ELF-1 (cell line): ENCODE measurements around the gene NBAS.

ENCODE experiments used
- DNase-seq: peaks from one replicate; pipeline ENCODE4 v3.0.0-alpha.2; 2016; ENCODE audit warnings: low read depth, low spot score

NBAS gene

DNA sequence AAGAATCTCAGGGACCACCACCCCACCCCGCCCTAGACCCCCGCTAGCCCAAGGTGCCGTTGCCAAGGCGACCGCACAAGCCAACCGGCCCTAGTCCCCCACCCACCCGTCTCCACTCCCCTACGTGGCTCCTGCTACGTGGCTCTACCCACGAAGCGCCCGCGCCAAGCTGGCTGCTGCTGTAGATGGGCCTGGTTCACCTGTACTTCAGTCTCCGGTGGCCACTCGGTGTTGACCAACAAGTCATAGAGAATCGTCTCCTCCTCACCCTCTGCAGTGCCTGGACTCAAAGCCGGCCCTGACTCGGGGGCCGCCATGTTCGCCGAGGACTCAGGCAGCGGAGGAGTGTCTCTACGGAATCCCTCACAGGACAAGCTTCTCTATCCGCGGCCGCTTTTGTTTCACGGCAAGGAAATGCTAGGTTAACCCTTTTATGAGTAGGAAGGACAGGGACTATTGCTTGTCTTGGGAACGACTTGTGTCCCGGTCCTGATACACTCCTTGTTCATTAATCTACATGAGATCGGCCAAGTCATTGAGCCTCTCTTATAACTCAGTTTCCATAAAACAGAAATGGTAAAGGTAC is at the start of gene NBAS:
Gene NBAS, minus strand, starts transcription at position 347 of the 586 bp plus-strand sequence. Its CDS starts 30 bp downstream, at position 317.
- DNase-seq, result peak; percentile 87

DNA sequence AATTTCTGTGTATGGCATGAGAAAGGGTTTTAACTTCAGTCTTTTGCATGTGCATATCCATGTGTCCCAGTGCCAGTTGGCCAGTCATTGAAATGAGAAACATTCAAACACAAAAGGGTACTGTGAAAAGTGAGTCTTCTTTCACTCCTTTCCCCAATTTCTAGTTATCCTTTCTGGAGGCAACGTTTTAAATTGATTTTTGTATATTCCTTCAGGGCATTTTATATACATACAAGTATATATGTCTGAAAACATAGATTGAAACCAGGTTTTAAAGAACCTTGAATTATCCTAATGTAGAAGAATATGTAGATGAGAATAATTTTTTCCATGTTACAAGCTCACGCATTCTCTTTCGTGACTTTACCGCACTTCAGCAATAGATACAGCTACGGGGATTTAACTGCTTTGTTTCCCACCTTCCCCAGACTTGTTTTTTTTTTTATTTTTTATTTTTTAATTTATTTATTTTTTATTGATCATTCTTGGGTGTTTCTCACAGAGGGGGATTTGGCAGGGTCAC is 49.4 kb upstream of the NBAS start:
- DNase-seq, result no peak

DNA sequence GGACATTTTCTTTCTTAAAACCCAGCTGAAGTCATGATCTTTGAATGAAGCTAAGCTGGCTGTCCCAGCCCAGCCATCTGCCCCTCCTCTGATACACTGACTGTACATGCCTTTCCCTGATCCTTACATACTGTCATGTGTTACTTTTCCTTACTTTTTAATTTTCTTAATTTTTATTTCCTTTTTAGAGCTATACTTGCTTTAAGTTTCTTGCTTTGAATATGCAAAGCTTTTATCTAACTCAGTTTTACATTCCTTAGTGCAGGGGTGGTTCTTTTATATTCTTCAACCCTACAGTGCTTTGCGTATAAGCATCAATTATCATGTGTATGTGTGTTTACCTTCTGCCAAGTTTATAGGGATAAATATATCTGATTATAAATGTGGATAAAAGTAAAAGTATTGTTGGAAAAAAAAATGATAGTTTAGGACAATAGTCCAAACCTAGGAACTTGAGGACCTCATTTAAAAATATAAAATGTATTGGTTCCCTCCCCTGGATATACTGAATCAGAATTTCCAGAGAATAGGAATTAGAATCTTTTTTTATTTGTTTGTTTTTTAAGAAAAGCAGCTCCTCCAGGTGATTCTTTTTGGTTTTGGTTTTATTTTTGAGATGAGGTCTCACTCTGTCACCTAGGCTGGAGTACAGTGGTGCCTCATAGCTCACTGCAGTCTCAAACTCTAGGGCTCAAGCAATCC is 48.4 kb upstream of the NBAS start:
- no peak for DNase-seq

DNA sequence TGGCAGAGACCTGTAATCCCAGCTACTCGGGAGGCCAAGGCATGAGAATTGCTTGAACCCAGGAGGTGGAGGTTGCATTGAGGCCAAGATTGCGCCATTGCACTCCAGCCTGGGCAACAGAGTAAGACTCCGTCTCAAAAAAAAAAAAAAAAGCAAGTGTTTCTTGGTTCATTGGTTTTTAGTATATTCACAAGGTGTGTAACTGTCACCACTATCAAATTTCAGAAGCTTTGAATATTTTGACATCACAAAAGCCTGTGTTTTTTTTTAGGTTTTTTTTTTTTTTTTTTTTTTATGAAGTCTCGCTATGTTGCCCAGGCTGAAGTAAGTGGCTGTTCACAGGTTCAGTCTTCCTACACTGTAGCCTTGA is 47.2 kb upstream of the NBAS start:
- DNase-seq, result no peak

DNA sequence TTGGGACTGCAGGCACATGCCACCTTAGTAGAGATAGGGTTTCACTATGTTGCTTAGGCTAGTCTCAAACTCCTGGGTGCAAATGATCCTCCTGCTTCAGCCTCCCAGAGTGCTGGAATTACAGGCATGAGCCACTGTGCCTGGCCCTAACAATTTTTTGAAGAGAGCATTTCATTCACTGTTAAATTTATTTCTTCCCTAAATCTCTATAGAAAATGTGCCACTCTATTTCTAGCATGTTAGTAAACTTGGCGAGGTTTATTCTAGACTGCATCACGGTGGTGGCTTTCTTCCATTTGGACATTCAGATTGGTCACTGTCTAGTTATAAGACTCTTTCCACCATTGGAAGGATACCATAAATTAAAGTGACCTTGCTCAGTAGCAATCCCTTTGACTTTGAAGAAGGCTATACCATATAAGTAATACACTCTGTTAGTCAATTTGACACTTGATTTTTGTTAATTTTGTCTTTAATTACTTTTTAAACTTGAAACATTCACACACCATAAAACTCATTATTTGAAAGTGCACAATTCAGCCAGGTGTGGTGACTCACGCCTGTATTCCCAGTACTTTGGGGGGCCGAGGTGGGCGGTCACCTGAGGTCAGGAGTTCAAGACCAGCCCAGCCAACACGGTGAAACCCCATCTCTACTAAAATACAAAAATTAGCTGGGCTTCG is 46.7 kb upstream of the NBAS start:
- DNase-seq, result no peak

DNA sequence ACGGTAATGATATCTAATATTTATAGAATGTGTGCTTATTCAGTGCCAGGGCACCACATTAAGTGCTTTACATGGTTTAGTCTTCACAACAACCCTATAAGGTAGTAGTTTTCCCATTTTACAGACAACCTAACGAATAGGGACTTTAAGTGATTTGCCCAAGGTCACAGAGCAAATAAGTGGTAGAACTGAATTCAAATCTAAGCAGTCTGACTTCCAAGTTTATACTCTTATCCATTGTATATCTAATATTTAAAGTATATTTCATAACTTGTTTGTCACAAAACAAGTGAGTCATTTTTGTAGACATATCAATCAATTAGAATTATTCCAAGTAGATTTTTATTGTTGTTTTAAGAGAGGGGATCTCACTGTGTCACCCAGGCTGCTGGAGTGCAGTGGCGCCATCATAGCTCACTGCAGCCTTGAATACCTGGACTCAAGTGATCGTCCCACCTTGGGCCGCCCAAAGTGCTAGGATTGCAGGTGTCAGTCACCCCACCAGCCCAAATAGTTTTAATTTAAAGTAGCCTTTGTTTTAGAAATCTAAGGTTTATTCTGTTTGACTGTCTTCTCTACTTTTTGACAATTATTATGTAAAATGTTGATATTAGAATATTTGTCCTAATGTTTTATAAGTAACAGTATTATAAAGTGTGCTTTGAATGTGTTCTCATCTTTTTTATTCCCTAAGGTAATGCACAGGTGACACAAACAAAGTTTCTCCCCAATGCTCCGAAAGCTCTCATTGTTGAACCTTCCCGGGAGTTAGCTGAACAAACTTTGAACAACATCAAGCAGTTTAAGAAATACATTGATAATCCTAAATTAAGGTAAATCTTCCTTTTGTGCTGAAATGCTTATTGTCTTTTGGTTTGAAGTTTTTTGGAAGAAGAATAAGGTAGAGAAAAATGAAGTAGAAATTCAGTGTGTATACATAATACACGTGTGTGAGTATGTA is 45.6 kb upstream of the NBAS start:
- no peak for DNase-seq

DNA sequence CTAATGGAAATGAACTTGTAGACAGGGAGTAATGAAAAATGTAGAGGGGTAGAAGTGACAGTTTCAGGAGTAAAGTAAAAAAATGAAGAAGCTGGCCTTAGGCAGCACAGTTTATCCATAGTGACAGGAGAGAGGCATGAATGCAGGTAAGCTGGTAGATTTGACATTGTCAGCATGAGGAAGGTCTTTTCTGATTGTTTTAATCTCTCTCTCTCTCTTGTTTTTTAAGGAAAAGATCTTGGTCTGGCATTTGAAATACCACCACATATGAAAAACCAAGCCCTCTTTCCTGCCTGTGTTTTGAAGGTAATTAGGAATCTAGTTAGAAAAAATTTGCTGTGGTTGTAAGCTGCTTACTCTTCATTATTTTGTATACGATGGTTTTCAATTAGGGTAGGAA is 44.6 kb upstream of the NBAS start:
- no peak for DNase-seq

DNA sequence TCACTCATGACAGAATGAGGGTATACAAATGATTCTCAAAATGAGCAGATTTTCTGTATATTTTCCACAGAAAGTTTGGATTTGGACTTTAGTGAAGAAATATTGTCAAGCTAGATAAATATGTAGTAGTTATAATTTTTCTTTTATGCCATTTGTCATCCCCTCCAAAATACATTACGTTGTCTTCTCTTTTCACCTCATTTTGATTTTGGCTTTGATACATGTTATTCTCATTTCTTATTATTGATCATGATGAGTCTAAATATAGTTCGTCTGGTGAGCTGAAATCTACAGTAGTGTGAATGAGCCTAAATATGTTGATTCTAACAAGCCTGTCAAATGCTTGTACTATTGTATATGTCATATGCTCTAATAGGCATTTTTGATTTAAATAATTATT is 42.8 kb upstream of the NBAS start:
- no peak for DNase-seq

DNA sequence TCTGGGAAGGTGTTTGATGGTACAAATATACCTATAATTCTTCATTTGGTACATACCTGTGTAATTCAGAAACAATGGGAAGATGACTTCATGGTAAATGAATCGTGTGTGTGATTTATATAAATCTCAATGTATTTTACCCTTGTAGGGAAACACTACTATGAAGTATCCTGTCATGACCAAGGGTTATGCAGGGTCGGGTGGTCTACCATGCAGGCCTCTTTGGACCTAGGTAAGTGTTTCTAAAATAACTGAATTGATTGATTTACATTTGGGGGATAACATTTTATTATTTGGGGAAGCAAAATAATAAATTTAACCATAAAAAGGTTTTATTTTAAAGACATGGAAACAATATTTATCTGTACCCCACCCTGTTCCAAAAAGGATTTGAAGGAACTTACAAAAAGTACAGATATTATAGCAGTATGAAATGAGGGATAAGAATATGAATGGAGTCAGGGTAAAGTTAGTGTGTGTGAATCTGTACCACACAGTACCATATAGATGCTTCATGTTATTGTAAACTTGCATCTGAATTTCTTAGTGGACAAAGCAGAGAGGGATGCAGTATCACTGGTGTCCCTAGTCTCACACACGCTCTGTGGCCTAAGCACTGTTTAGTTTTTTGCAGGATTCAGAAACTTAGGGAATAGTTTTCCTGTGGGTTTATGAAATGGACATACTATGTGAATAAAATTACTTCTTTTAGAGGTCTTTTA is 42.1 kb upstream of the NBAS start:
- DNase-seq, result no peak

DNA sequence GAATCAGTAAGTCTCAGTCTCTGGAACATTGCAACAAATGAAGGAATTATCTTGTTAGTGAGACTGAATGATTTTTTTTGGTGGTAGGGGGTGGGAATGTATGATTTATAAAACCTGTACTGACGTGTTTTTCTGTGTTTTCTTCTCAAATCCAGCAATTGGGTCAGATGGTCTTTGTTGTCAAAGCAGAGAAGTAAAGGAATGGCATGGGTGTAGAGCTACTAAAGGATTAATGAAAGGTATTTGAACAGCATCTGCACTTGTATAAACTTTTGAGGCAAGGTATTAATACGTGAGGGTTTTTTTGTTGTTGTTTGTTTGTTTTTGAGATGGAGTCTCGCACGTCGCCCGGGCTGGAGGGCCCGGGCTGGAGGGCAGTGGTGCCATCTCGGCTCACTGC is 41.3 kb upstream of the NBAS start:
- no peak for DNase-seq

DNA sequence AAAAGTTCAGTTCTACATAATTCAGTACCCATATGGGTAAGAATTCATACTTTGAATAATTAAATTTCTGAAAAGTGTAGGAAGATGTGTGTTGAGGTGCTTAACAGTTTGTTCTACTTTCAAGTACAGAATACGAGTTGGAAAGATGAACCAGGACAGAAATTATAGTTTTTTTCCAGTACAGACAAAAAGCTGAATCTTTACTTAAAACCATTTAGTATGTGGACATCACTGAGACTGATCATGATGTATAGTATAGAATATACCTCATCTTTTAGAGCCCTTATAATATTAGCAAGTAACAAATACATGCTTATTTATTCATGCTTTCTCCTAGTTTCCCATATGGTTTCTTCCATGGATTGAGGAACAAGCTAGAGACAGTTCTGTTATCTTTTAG is 40.5 kb upstream of the NBAS start:
- DNase-seq, result no peak

DNA sequence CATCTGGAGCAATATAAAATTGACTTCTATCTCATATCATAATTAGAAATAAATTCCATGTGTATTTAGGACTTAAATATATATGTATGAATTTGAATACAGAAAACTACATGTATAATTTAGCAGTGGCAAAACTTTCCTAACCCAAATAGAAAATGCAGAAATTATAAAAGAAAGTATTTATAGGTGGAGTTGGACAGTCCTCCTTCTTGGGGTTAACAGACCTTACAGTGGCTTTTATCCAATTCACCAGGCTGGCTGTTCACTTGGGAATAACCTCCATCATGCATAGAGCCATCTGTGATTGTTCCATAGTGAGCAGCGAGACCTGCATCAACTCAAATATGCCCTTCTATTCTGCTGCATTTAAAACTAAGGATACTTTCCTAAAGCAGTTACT is 38.9 kb upstream of the NBAS start:
- DNase-seq, result no peak

DNA sequence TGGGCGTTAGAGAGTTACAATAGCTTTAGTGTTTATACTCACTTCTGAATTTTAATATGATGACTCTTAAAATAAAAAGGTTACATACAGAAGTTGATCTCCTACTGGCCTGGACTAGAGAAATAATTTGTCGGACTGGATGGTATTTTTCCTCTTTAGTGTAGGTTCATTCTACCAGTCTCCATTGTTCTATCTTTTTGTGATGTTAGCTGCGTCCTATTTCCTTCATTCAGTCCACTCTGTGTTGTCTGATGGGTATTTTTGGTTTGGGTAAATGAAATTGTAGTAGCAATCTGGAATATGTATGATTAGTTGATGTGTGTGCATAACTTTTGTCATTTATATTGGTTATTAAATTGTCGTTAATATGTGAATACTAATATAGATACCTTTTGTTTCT is 35.8 kb upstream of the NBAS start:
- DNase-seq, result no peak

DNA sequence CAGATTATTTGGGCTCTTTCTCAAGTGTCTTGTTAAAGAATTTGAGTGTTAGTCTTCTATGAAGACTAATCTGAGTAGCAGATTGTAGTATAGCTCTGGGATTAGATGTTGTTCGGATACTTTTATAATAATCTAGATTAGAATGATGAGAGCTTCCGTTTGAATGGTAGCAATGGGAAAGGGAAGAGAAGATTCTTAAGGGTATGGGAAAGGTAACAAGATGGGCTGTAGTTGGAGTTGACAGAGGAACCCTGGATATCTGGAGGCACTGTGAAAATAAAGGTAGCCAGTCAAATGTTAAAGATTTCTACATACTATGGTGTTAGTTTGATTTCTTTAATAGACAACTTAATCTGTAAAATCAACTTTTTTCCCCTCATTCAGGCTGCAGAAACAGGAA is 35.2 kb upstream of the NBAS start:
- DNase-seq, result no peak

DNA sequence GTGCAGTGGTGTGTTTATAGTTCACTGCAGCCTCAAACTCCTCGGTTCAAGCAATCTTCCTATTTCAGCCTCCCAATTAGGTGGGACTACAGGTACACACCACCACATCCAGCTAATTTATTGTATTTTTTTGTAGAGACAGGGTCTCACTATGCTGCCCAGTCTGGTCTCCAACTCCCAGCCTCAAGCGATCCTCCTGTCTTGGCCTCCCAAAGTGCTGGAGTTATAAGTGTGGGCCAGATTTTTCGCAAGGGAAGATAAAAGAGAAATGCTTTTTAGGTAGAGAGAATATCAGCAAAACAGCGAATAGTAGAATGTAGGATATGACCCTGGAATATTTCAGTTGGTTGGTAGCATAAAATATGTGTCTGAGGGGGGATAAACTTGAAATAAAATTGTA is 34.8 kb upstream of the NBAS start:
- no peak for DNase-seq

DNA sequence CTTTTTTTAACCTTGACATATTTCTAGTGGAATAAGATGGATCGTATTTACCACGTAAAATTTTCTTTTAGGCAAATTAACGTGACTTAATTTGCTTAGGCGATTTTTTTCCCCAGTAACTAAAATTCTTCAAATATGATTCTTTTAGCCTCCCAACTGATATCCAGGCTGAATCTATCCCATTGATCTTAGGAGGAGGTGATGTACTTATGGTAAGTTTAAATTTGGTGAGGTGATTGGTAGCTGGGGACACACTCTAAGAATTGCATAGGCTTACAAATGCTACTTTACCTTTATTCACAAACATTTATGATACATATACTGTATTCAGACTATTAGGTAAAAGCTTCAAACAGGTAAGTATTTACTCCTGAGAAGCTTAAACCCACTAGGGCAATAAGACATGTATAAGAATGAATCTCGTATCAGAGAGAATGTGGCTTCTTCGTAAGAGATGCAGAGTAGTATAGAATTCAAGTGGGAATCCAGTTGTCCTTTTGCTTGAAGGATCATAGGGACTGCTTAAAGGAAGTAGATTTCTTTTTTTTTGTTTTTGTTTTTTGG is 34.3 kb upstream of the NBAS start:
- DNase-seq, result no peak

DNA sequence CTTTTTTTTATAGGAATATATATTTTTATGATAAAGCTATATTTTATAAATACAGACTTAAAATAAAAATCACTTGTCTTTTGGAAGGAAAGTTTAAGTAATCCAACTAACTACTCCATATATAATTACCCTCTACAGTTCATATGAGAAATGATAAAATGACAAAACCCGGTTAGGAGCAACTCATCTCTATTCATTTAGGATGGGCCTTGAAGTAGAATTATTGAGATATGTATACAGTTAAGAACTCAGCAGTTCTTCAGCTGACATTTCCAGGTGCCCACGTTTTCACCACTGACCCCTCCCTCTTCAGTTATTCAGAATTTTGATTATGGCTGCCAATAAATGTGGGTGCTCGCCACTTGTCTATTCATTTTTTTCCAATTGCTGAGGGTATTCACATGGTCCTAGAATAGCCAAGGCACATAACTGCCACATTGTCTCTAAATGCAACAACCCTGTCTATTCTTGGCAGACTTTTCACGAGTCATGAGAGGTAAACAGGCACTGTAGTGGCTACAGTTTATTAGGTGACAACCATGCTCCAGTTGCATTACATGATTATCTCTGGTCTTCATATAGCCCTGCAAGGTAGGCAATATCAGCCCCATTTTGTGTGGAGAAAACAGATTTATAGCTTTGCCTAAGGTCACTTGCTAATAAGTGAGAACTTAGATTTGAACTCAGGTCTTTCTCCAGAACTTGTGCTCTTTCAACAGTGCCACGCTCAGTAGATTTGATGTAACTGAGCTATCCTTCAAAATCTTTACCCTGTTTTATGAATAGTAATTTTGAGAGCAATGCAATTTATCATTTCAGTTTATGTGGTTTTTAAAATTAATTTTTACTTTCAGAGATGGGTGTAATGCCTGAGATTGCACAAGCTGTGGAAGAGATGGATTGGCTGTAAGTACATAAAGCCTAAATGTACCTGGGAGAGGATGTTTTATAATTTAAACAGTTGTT is 33.4 kb upstream of the NBAS start:
- DNase-seq, result no peak

DNA sequence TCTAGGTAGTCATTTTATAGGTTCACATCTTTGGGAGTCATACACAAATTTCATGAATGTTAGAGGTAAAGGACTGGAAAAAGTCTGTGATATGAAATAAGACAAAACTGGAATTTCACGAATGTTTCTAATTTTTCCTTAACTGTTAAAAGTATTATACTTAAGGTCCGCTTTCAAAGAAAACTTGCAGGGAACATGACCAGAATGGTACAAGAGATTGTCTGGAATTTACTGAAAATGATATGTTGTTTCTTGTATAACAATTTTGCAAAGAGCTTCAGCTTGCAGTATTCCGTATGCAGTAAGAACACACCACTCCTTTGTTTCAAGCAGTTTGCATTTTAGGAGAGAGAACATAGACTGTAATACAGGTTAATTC is 32.2 kb upstream of the NBAS start:
- DNase-seq, result no peak

DNA sequence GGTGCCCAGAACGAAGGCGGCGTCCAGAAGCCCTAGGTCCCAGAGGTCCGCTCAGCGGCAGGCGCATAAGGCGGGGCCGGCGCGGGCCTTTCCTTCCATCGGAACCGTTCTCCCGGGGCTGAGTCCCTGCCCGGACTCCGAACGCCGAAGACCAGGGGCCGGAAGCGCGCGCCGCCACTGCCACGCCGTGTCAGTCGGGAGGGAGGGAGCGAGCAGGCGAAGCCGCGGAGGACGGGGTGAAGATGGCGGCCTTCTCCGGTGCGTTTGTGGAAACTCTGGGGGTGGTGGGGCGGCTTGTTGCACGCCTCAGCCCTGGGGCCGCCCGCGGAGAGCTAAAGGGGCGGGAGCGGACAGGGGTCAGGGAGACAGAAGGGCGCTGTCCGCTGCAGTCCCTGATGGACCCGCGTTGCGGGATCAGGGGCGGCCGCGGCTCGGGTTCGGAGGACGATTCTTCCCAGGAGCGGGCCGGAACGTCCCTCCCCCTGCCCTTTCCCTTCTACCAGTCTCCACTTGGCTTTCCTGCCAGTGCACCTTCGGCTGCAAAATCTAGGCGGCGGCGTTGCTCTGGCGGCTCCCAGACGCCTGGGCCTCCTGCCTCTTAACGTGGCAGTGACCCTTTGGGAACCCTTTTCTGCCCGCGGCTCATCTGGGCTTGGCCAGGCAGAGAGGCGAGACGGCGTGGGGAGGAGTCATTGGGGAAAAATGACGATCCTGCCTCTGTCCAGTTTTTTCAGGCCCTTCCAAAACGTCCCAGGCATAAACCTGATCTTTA is 30.7 kb upstream of the NBAS start, which contains the start of gene DDX1:
Gene DDX1, plus strand, starts transcription at position 177 of the 772 bp plus-strand sequence. Its CDS starts 66 bp downstream, at position 243.
- DNase-seq, result peak; percentile 92
